Ureter (tissue), 1 donor: ENCODE data around the gene KLHDC1. TPM values are rescaled to one million over a fixed set of nuclear protein-coding genes. Genes with fewer than 3 reads are reported as not detected.

Experiments used
- DNase-seq: peaks from one replicate; pipeline ENCODE4 v3.0.0-alpha.2; 2020; ENCODE audit warnings: low spot score
- total RNA-seq: library from RNA; stranded (reverse); gene quantifications from one replicate; pipeline ENCODE4 v1.2.4, GENCODE V29; 2023
- donor health status: DM: yes; HTN: yes; CAD: no.

The KLHDC1 gene
- total RNA-seq, 1 donor from 2014 or later = 9.8 TPM

- DNase-seq = no peak
Measured at GRCh38 chr14:49786315-49786714, 93.4 kb downstream of the KLHDC1 start.

GRCh38 chr14:49792618-49793017 is 99.7 kb downstream of the KLHDC1 start:
- DNase-seq = no peak

GRCh38 chr14:49796025-49796424 is 103.1 kb downstream of the KLHDC1 start:
- DNase-seq = no peak

Other genes starting within 250 kb of the KLHDC1 start
- gene RPS29, start 106.7 kb upstream of the KLHDC1 start, total RNA-seq = 993 TPM
- gene LRR1, start 94.2 kb upstream of the KLHDC1 start, total RNA-seq = 7.1 TPM
- gene RPL36AL, start 72.5 kb upstream of the KLHDC1 start, total RNA-seq = 176 TPM
- gene MGAT2, start 72.3 kb upstream of the KLHDC1 start, total RNA-seq = 29.2 TPM
- gene DNAAF2, start 57.9 kb upstream of the KLHDC1 start, total RNA-seq = 5.5 TPM
- gene POLE2, start 4.9 kb upstream of the KLHDC1 start, total RNA-seq = 4.6 TPM
- gene KLHDC2, start 75.0 kb downstream of the KLHDC1 start, total RNA-seq = 63.9 TPM
- 108 TPM for gene NEMF, start 159.7 kb downstream of the KLHDC1 start, total RNA-seq
- 75.5 TPM for gene ARF6, start 200.0 kb downstream of the KLHDC1 start, total RNA-seq